ENCODE results near the gene CHCHD10.
A peak's percentile ranks its signal among the peaks of the same experiment; 100 is the strongest.
"Not testable (repeated sequence)": the region's sequence is repeated elsewhere in the genome, so short reads cannot be mapped to it uniquely, and the experiment has no call there.

The CHCHD10 gene

GRCh38 chr22:23742505-23743264 is 25.1 kb downstream of the CHCHD10 start:
- peak overlapping the region; percentile 63 for H3K9ac ChIP-seq (ENCODE audit: low read depth, low read length, poor library complexity)
- no peak overlapping the region for H2AK5ac ChIP-seq (ENCODE audit: low read depth, low read length)
- no peak for DNase-seq (ENCODE audit: low spot score)
- no peak overlapping the region for H4K8ac ChIP-seq (ENCODE audit: low read depth, low read length)
- no peaks in the 10 kb centered on the region for H3K27me3 ChIP-seq (ENCODE audit: control insufficient read depth in 3 of 3, insufficient read depth in 3 of 3, low read depth in 1 of 3, low read length in 3 of 3)
- peaks cover 27 to 48% of the 10 kb centered on the region in 2 donors for H3K36me3 ChIP-seq (replicated peaks in 1 of 2; ENCODE audit: control insufficient read depth in 2 of 2, insufficient read depth in 2 of 2, low read length in 2 of 2)
- H3K18ac ChIP-seq (ENCODE audit: low read length) = no peak overlapping the region
- H3K4me3 ChIP-seq (ENCODE audit: low read length in 2 of 2) = peak overlapping the region in 1 of 2 donors; percentile 17
- H2BK15ac ChIP-seq (ENCODE audit: low read length) = no peak overlapping the region
- no peak overlapping the region for H2BK5ac ChIP-seq (ENCODE audit: low read length)
- no peak overlapping the region for H2BK120ac ChIP-seq (ENCODE audit: low read depth, low read length)
- H3K23ac ChIP-seq (ENCODE audit: low read depth, low read length, poor library complexity) = no peak overlapping the region
- no peaks in the 10 kb centered on the region for H3K4me1 ChIP-seq (ENCODE audit: control insufficient read depth in 2 of 2, insufficient read depth in 1 of 2, low read depth in 1 of 2, low read length in 2 of 2)
- no peak overlapping the region for H4K91ac ChIP-seq (ENCODE audit: low read depth, low read length, poor library complexity)
- H3K79me1 ChIP-seq (ENCODE audit: low read depth, low read length) = peaks cover 2% of the 10 kb centered on the region
- H3K9me3 ChIP-seq (replicated peaks in 1 of 2; ENCODE audit: control insufficient read depth in 2 of 2, insufficient read depth in 1 of 2, low read depth in 1 of 2, low read length in 2 of 2) = no peaks in the 10 kb centered on the region
- H3K4ac ChIP-seq (ENCODE audit: low read length) = no peak overlapping the region
- WGBS, 2 donors (ENCODE audit: extremely low coverage in 2 of 2, insufficient read length in 2 of 2, insufficient replicate concordance in 1 of 2) = no CpG with 5 or more reads among the region's 7 CpGs
- H2BK12ac ChIP-seq (ENCODE audit: low read length) = no peak overlapping the region
- H2AFZ ChIP-seq (ENCODE audit: low read length) = no peak overlapping the region
- no peak overlapping the region for H3K27ac ChIP-seq (replicated peaks; ENCODE audit: low read length)
- no peak overlapping the region for H3K4me2 ChIP-seq (ENCODE audit: insufficient read depth, low read length, poor library complexity, severe bottlenecking)
- H3K14ac ChIP-seq (ENCODE audit: low read length) = no peak overlapping the region

GRCh38 chr22:23737696-23738095 is 30.1 kb downstream of the CHCHD10 start:
- no peak for DNase-seq (ENCODE audit: low spot score)
- Histone ChIP-seq H3K27ac (replicated peaks; ENCODE audit: low read length) (no peak overlapping the region), H3K18ac (ENCODE audit: low read length) (no peak overlapping the region), H3K14ac (ENCODE audit: low read length) (no peak overlapping the region), H3K9ac (ENCODE audit: low read depth, low read length, poor library complexity) (no peak overlapping the region), H2BK12ac (ENCODE audit: low read length) (no peak overlapping the region), H2BK120ac (ENCODE audit: low read depth, low read length) (no peak overlapping the region), H3K4me1 (ENCODE audit: control insufficient read depth in 2 of 2, insufficient read depth in 1 of 2, low read depth in 1 of 2, low read length in 2 of 2) (no peaks in the 10 kb centered on the region), H2BK15ac (ENCODE audit: low read length) (no peak overlapping the region), H3K9me3 (replicated peaks in 1 of 2; ENCODE audit: control insufficient read depth in 2 of 2, insufficient read depth in 1 of 2, low read depth in 1 of 2, low read length in 2 of 2) (no peaks in the 10 kb centered on the region), H3K4ac (ENCODE audit: low read length) (no peak overlapping the region), H3K27me3 (ENCODE audit: control insufficient read depth in 3 of 3, insufficient read depth in 3 of 3, low read depth in 1 of 3, low read length in 3 of 3) (no peaks in the 10 kb centered on the region), H3K79me1 (ENCODE audit: low read depth, low read length) (no peaks in the 10 kb centered on the region), H2AK5ac (ENCODE audit: low read depth, low read length) (no peak overlapping the region), H3K4me3 (ENCODE audit: low read length in 2 of 2) (no peak overlapping the region), H4K8ac (ENCODE audit: low read depth, low read length) (no peak overlapping the region), H3K36me3 (replicated peaks in 1 of 2; ENCODE audit: control insufficient read depth in 2 of 2, insufficient read depth in 2 of 2, low read length in 2 of 2) (peaks cover 8 to 17% of the 10 kb centered on the region in 2 donors), H2AFZ (ENCODE audit: low read length) (no peak overlapping the region), H3K23ac (ENCODE audit: low read depth, low read length, poor library complexity) (no peak overlapping the region), H2BK5ac (ENCODE audit: low read length) (no peak overlapping the region), H3K4me2 (ENCODE audit: insufficient read depth, low read length, poor library complexity, severe bottlenecking) (no peak overlapping the region), H4K91ac (ENCODE audit: low read depth, low read length, poor library complexity) (no peak overlapping the region)

GRCh38 chr22:23728108-23728507 is 39.7 kb downstream of the CHCHD10 start:
- not testable (repeated sequence) for H2BK15ac ChIP-seq (ENCODE audit: low read length); H2BK12ac ChIP-seq (ENCODE audit: low read length); H3K23ac ChIP-seq (ENCODE audit: low read depth, low read length, poor library complexity); H2BK5ac ChIP-seq (ENCODE audit: low read length); H3K4me1 ChIP-seq (ENCODE audit: control insufficient read depth in 2 of 2, insufficient read depth in 1 of 2, low read depth in 1 of 2, low read length in 2 of 2); H2AK5ac ChIP-seq (ENCODE audit: low read depth, low read length); DNase-seq (ENCODE audit: low spot score); H3K9ac ChIP-seq (ENCODE audit: low read depth, low read length, poor library complexity); H4K91ac ChIP-seq (ENCODE audit: low read depth, low read length, poor library complexity); H3K4me3 ChIP-seq (ENCODE audit: low read length in 2 of 2); H3K4me2 ChIP-seq (ENCODE audit: insufficient read depth, low read length, poor library complexity, severe bottlenecking); H2BK120ac ChIP-seq (ENCODE audit: low read depth, low read length); H3K9me3 ChIP-seq (replicated peaks in 1 of 2; ENCODE audit: control insufficient read depth in 2 of 2, insufficient read depth in 1 of 2, low read depth in 1 of 2, low read length in 2 of 2); H4K8ac ChIP-seq (ENCODE audit: low read depth, low read length); H3K27me3 ChIP-seq (ENCODE audit: control insufficient read depth in 3 of 3, insufficient read depth in 3 of 3, low read depth in 1 of 3, low read length in 3 of 3); H3K36me3 ChIP-seq (replicated peaks in 1 of 2; ENCODE audit: control insufficient read depth in 2 of 2, insufficient read depth in 2 of 2, low read length in 2 of 2); H2AFZ ChIP-seq (ENCODE audit: low read length); H3K79me1 ChIP-seq (ENCODE audit: low read depth, low read length); H3K18ac ChIP-seq (ENCODE audit: low read length); H3K27ac ChIP-seq (replicated peaks; ENCODE audit: low read length); H3K4ac ChIP-seq (ENCODE audit: low read length)
- no CpG with 5 or more reads among the region's 4 CpGs for WGBS, 2 donors (ENCODE audit: extremely low coverage in 2 of 2, insufficient read length in 2 of 2, insufficient replicate concordance in 1 of 2)
- H3K14ac ChIP-seq (ENCODE audit: low read length) = peak overlapping the region; percentile 71

GRCh38 chr22:23722724-23723123 is 45.0 kb downstream of the CHCHD10 start:
- no peak overlapping the region for H2BK120ac ChIP-seq (ENCODE audit: low read depth, low read length)
- no peaks in the 10 kb centered on the region for H3K4me1 ChIP-seq (ENCODE audit: control insufficient read depth in 2 of 2, insufficient read depth in 1 of 2, low read depth in 1 of 2, low read length in 2 of 2)
- H2BK12ac ChIP-seq (ENCODE audit: low read length) = no peak overlapping the region
- H3K4ac ChIP-seq (ENCODE audit: low read length) = no peak overlapping the region
- no peaks in the 10 kb centered on the region for H3K36me3 ChIP-seq (replicated peaks in 1 of 2; ENCODE audit: control insufficient read depth in 2 of 2, insufficient read depth in 2 of 2, low read length in 2 of 2)
- H3K27ac ChIP-seq (replicated peaks; ENCODE audit: low read length) = no peak overlapping the region
- DNase-seq (ENCODE audit: low spot score) = no peak
- H3K14ac ChIP-seq (ENCODE audit: low read length) = no peak overlapping the region
- no peak overlapping the region for H3K4me2 ChIP-seq (ENCODE audit: insufficient read depth, low read length, poor library complexity, severe bottlenecking)
- H2BK5ac ChIP-seq (ENCODE audit: low read length) = no peak overlapping the region
- no peak overlapping the region for H3K18ac ChIP-seq (ENCODE audit: low read length)
- H3K27me3 ChIP-seq (ENCODE audit: control insufficient read depth in 3 of 3, insufficient read depth in 3 of 3, low read depth in 1 of 3, low read length in 3 of 3) = no peaks in the 10 kb centered on the region
- H2BK15ac ChIP-seq (ENCODE audit: low read length) = no peak overlapping the region
- H2AK5ac ChIP-seq (ENCODE audit: low read depth, low read length) = no peak overlapping the region
- peaks cover 2% of the 10 kb centered on the region for H3K79me1 ChIP-seq (ENCODE audit: low read depth, low read length)
- no peak overlapping the region for H3K4me3 ChIP-seq (ENCODE audit: low read length in 2 of 2)
- H3K9ac ChIP-seq (ENCODE audit: low read depth, low read length, poor library complexity) = no peak overlapping the region
- H4K8ac ChIP-seq (ENCODE audit: low read depth, low read length) = no peak overlapping the region
- no peak overlapping the region for H2AFZ ChIP-seq (ENCODE audit: low read length)
- no peaks in the 10 kb centered on the region for H3K9me3 ChIP-seq (replicated peaks in 1 of 2; ENCODE audit: control insufficient read depth in 2 of 2, insufficient read depth in 1 of 2, low read depth in 1 of 2, low read length in 2 of 2)
- H3K23ac ChIP-seq (ENCODE audit: low read depth, low read length, poor library complexity) = no peak overlapping the region
- no peak overlapping the region for H4K91ac ChIP-seq (ENCODE audit: low read depth, low read length, poor library complexity)
- WGBS, 2 donors (ENCODE audit: extremely low coverage in 2 of 2, insufficient read length in 2 of 2, insufficient replicate concordance in 1 of 2) = no CpG with 5 or more reads among the region's 2 CpGs
